HepG2 (cell line): Measurements from ENCODE around the gene TRPV2. TPM values are rescaled to one million over a fixed set of nuclear protein-coding genes. Genes with fewer than 3 reads are reported as not detected.

ENCODE experiments used
- CENPX ChIP-seq: sonication (generic); formaldehyde crosslinking; IDR thresholded peaks from 2 replicates; pipeline ENCODE4 v1.9.0; 2021; ENCODE audit warnings: mild to moderate bottlenecking, missing genetic modification reagents, moderate library complexity
- HDAC1 ChIP-seq: sonication (generic); formaldehyde crosslinking; IDR thresholded peaks from 2 replicates; pipeline ENCODE4 v1.5.1; 2020; ENCODE audit warnings: mild to moderate bottlenecking, missing genetic modification reagents
- HIVEP1 ChIP-seq: sonication (generic); formaldehyde crosslinking; IDR thresholded peaks from 2 replicates; pipeline ENCODE4 v1.4.0; 2020; ENCODE audit warnings: mild to moderate bottlenecking, missing genetic modification reagents
- KDM5B ChIP-seq: sonication (generic); formaldehyde crosslinking; IDR thresholded peaks from 2 replicates; pipeline ENCODE4 v1.4.0; 2020; ENCODE audit warnings: missing genetic modification reagents, mild to moderate bottlenecking, borderline replicate concordance
- KMT2A ChIP-seq: sonication (generic); formaldehyde crosslinking; IDR thresholded peaks from 2 replicates; pipeline ENCODE4 v1.4.0; 2020; ENCODE audit warnings: missing genetic modification reagents
- MEIS2 ChIP-seq: sonication (generic); formaldehyde crosslinking; IDR thresholded peaks from 2 replicates; pipeline ENCODE4 v1.9.0; 2021; ENCODE audit warnings: mild to moderate bottlenecking, missing genetic modification reagents
- MIXL1 ChIP-seq: IDR thresholded peaks from 2 replicates; pipeline ENCODE4 v1.6.1; 2016
- NCOA2 ChIP-seq: sonication (generic); formaldehyde crosslinking; IDR thresholded peaks from 2 replicates; pipeline ENCODE4 v1.8.0; 2022; ENCODE audit warnings: inconsistent platforms
- PAXIP1 ChIP-seq: sonication (generic); formaldehyde crosslinking; conservative IDR thresholded peaks from 2 replicates; pipeline ENCODE4 v1.4.0; 2020; ENCODE audit warnings: mild to moderate bottlenecking, missing genetic modification reagents, moderate library complexity
- PHF21A ChIP-seq: sonication (generic); formaldehyde crosslinking; IDR thresholded peaks from 2 replicates; pipeline ENCODE4 v1.5.0; 2020; ENCODE audit warnings: mild to moderate bottlenecking, missing genetic modification reagents
- PRDM10 ChIP-seq: sonication (generic); formaldehyde crosslinking; IDR thresholded peaks from 2 replicates; pipeline ENCODE4 v1.4.0; 2020; ENCODE audit warnings: low read depth, missing genetic modification reagents
- SOX5 ChIP-seq: IDR thresholded peaks from 2 replicates; pipeline ENCODE4 v1.6.1; 2016; ENCODE audit warnings: borderline replicate concordance
- TIGD3 ChIP-seq: sonication (generic); formaldehyde crosslinking; IDR thresholded peaks from 2 replicates; pipeline ENCODE4 v1.5.1; 2020; ENCODE audit warnings: mild to moderate bottlenecking, missing genetic modification reagents, borderline replicate concordance
- ZFP91 ChIP-seq: sonication (generic); formaldehyde crosslinking; IDR thresholded peaks from 2 replicates; pipeline ENCODE4 v1.9.0; 2022; ENCODE audit warnings: missing genetic modification reagents, mild to moderate bottlenecking, borderline replicate concordance
- ZMYM2 ChIP-seq: sonication (generic); formaldehyde crosslinking; IDR thresholded peaks from 2 replicates; pipeline ENCODE4 v1.8.0; 2022; ENCODE audit warnings: mild to moderate bottlenecking, missing genetic modification reagents
- ZNF468 ChIP-seq: sonication (generic); formaldehyde crosslinking; IDR thresholded peaks from 2 replicates; pipeline ENCODE4 v1.8.0; 2022; ENCODE audit warnings: mild to moderate bottlenecking, moderate library complexity, missing genetic modification reagents
- ZNF576 ChIP-seq: sonication (generic); formaldehyde crosslinking; IDR thresholded peaks from 2 replicates; pipeline ENCODE4 v1.4.0; 2020; ENCODE audit warnings: mild to moderate bottlenecking, missing genetic modification reagents
- polyA plus RNA-seq, 8 experiments: library from polyadenylated mRNA; depleted of rRNA in 3 of 8; stranded (reverse) in 7 of 8; unstranded in 1 of 8; fragments of >200 nt; fragmentation: Illumina TruSeq in 4 of 8; extraction: Trizol in 4 of 8; gene quantifications; 2 replicates each; pipeline versions ENCODE4 v1.2.1 to v1.2.3, GENCODE V29; 2011 to 2016; ENCODE audit warnings: low read depth in 4 of 8, missing spikeins in 1 of 8, mixed read lengths in 1 of 8; ENCODE audit not compliant: insufficient read depth in 1 of 8
- total RNA-seq, 5 experiments: library from RNA; depleted of rRNA; stranded (reverse); fragments of >200 nt; fragmentation: Illumina TruSeq; extraction: Trizol; gene quantifications; 2 replicates each; pipeline ENCODE4 v1.2.3, GENCODE V29; 2016; ENCODE audit warnings: low read depth in 1 of 5

Gene TRPV2
- total and polyA plus RNA-seq, 2 of the 13 experiments (the other 11 are each of a cell fraction or from before 2014, with no cell fraction given) = 13.6 to 21.3 TPM

GRCh38 chr17:16435925-16436886, 20.8 kb downstream of the TRPV2 start (continued):
- TF ChIP-seq TIGD3 (no peak), ZMYM2 (CRISPR knock-in tag) (0 out of 2 replicates have a peak, but pooled peaks have one; percentile 41), MEIS2 (CRISPR knock-in tag) (no peak), NCOA2 (peak; percentile 36; the same call in 1 of the 2 replicates), HIVEP1 (CRISPR knock-in tag) (peak; percentile 72), PHF21A (no peak), HDAC1 (CRISPR knock-in tag) (0 out of 2 replicates have a peak, but pooled peaks have one; percentile 51), PRDM10 (CRISPR knock-in tag) (0 out of 2 replicates have a peak, but pooled peaks have one; percentile 21), MIXL1 (CRISPR knock-in tag) (peak; percentile 15; the same call in 1 of the 2 replicates), SOX5 (CRISPR knock-in tag) (0 out of 2 replicates have a peak, but pooled peaks have one; percentile 23), PAXIP1 (CRISPR knock-in tag) (peak; percentile 48), ZFP91 (CRISPR knock-in tag) (peak; percentile 57), KDM5B (peak; percentile 51; the same call in 1 of the 2 replicates), CENPX (CRISPR knock-in tag) (no peak), ZNF468 (CRISPR knock-in tag) (no peak), KMT2A (CRISPR knock-in tag) (0 out of 2 replicates have a peak, but pooled peaks have one; percentile 30), ZNF576 (0 out of 2 replicates have a peak, but pooled peaks have one; percentile 53)
